Fibroblast of skin of left biceps (primary cell): ENCODE results near the gene STX11.
"Not testable (repeated sequence)": the region's sequence is repeated elsewhere in the genome, so short reads cannot be mapped to it uniquely, and the experiment has no call there.

Experiments
- DNase-seq, 2 experiments: peaks; one replicate each; pipeline ENCODE4 v3.0.0-alpha.2; 2013; ENCODE audit warnings: low read depth in 2 of 2

The STX11 gene

GRCh38 chr6:144174006-144174405 lies 23.7 kb downstream of the STX11 start:
- DNase-seq = no peak

GRCh38 chr6:144176043-144176442 lies 25.7 kb downstream of the STX11 start:
- no peak for DNase-seq

- no peak for DNase-seq
These were observed 27.4 kb downstream of the STX11 start for GRCh38 chr6:144177726-144178125.

GRCh38 chr6:144178323-144178722 lies 28.0 kb downstream of the STX11 start:
- no peak for DNase-seq

- DNase-seq = no peak
These were observed 28.9 kb downstream of the STX11 start for GRCh38 chr6:144179237-144179636.

- no peak for DNase-seq
These were observed 29.5 kb downstream of the STX11 start for GRCh38 chr6:144179828-144180227.

GRCh38 chr6:144180354-144180753 lies 30.0 kb downstream of the STX11 start:
- not testable (repeated sequence) for DNase-seq

GRCh38 chr6:144181639-144182038 lies 31.3 kb downstream of the STX11 start:
- DNase-seq = no peak

GRCh38 chr6:144184186-144184585 lies 33.9 kb downstream of the STX11 start:
- DNase-seq = not testable (repeated sequence)

GRCh38 chr6:144185133-144185836 lies 35.0 kb downstream of the STX11 start:
- no peak for DNase-seq

- DNase-seq = no peak
These were observed 36.7 kb downstream of the STX11 start for GRCh38 chr6:144186817-144187625.

- no peak for DNase-seq
These were observed 39.0 kb downstream of the STX11 start for GRCh38 chr6:144189351-144189750.

- DNase-seq = no peak
These were observed 39.8 kb downstream of the STX11 start for GRCh38 chr6:144190080-144190479.

GRCh38 chr6:144190593-144190992 lies 40.3 kb downstream of the STX11 start:
- DNase-seq = no peak

- no peak for DNase-seq
These were observed 42.9 kb downstream of the STX11 start for GRCh38 chr6:144193181-144193580.

- no peak for DNase-seq
These were observed 44.0 kb downstream of the STX11 start for GRCh38 chr6:144194293-144194810.

- no peak for DNase-seq
These were observed 45.5 kb downstream of the STX11 start for GRCh38 chr6:144195671-144196270.

GRCh38 chr6:144197919-144198318 lies 47.6 kb downstream of the STX11 start:
- no peak for DNase-seq

GRCh38 chr6:144202879-144203468 lies 52.7 kb downstream of the STX11 start:
- DNase-seq = no peak

- DNase-seq = no peak
These were observed 60.8 kb downstream of the STX11 start for GRCh38 chr6:144211160-144211559.

GRCh38 chr6:144213315-144213714 lies 63.0 kb downstream of the STX11 start:
- DNase-seq = no peak

GRCh38 chr6:144214029-144214428 lies 63.7 kb downstream of the STX11 start:
- no peak for DNase-seq
